Measurements from ENCODE around the gene SSH3. TPM values are rescaled to one million over a fixed set of nuclear protein-coding genes. Genes with fewer than 3 reads are reported as not detected.
A peak's percentile ranks its signal among the peaks of the same experiment; 100 is the strongest.

SSH3 gene
- total RNA-seq, 1 experiment from 2014 or later = 89.6 TPM

- Mint-ChIP-seq H3K4me1 (ENCODE audit: low read depth, unreplicated experiment) (peaks cover 35% of the 10 kb centered on the region), H3K4me3 (ENCODE audit: unreplicated experiment) (peak overlapping the region; percentile 8), H3K27ac (ENCODE audit: unreplicated experiment) (peak overlapping the region; percentile 28), H3K27me3 (ENCODE audit: insufficient read depth, unreplicated experiment) (no peaks in the 10 kb centered on the region), H3K9me3 (ENCODE audit: unreplicated experiment) (no peaks in the 10 kb centered on the region), H3K36me3 (ENCODE audit: insufficient read depth, unreplicated experiment) (peaks cover 9% of the 10 kb centered on the region)
- no TSS peak for BruUV-seq (replicated peaks)
- CTCF ChIA-PET = interaction anchor here (1.1 to 17.9 kb wide), 3 partner anchors 10 to 34 kb away, joined by 3 to 775 read pairs (median 55); partner anchors contain the start of gene CLCF1
- H3K4me3 ChIP-seq (ENCODE audit: low read depth, low read length) = no peak overlapping the region
- no peaks in the 10 kb centered on the region for H3K36me3 ChIP-seq (ENCODE audit: control insufficient read depth, insufficient read depth, low read length)
- intact Hi-C loops (cut with micrococcal nuclease; ENCODE audit: unreplicated experiment) = no loop called here
- peaks cover 41% of the 10 kb centered on the region for H3K4me1 ChIP-seq
- DNase-seq = peak; percentile 69 to 74
- H3K9me3 ChIP-seq = no peaks in the 10 kb centered on the region
- no peaks in the 10 kb centered on the region for H3K27me3 ChIP-seq (replicated peaks; ENCODE audit: control insufficient read depth, insufficient read depth, low read length)
- POLR2A ChIA-PET = no interaction called here
- no peak for TF ChIP-seq CTCF (IDR thresholded peaks at IDR 0.05; ENCODE audit: insufficient read depth in 1 of 2, low read depth in 1 of 2, low read length in 1 of 2, severe bottlenecking in 1 of 2, unreplicated experiment in 1 of 2)
Observed at GRCh38 chr11:67347964-67348749, 44.8 kb downstream of the SSH3 start.

- Histone ChIP-seq H3K4me3 (ENCODE audit: low read depth, low read length) (no peak overlapping the region), H3K36me3 (ENCODE audit: control insufficient read depth, insufficient read depth, low read length) (no peaks in the 10 kb centered on the region), H3K4me1 (peaks cover 43% of the 10 kb centered on the region), H3K9me3 (no peaks in the 10 kb centered on the region), H3K27me3 (replicated peaks; ENCODE audit: control insufficient read depth, insufficient read depth, low read length) (no peaks in the 10 kb centered on the region)
- Mint-ChIP-seq H3K4me3 (ENCODE audit: unreplicated experiment) (peak overlapping the region; percentile 8), H3K9me3 (ENCODE audit: unreplicated experiment) (no peaks in the 10 kb centered on the region), H3K4me1 (ENCODE audit: low read depth, unreplicated experiment) (peaks cover 35% of the 10 kb centered on the region), H3K36me3 (ENCODE audit: insufficient read depth, unreplicated experiment) (peaks cover 17% of the 10 kb centered on the region), H3K27me3 (ENCODE audit: insufficient read depth, unreplicated experiment) (no peaks in the 10 kb centered on the region), H3K27ac (ENCODE audit: unreplicated experiment) (peak overlapping the region; percentile 28)
- no peak for TF ChIP-seq CTCF (IDR thresholded peaks at IDR 0.05; ENCODE audit: insufficient read depth in 1 of 2, low read depth in 1 of 2, low read length in 1 of 2, severe bottlenecking in 1 of 2, unreplicated experiment in 1 of 2)
- DNase-seq = no peak
- ChIA-PET CTCF (interaction anchor here (0.6 to 17.9 kb wide), 3 partner anchors 9 to 44 kb away, joined by 3 to 775 read pairs (median 3); partner anchors contain the start of gene CLCF1), POLR2A (interaction anchor here (0.9 kb wide), 1 partner anchor 25 kb away, joined by 4 read pairs; no protein-coding TSS in a partner anchor)
- intact Hi-C loops (cut with micrococcal nuclease; ENCODE audit: unreplicated experiment) = no loop called here
- no TSS peak for BruUV-seq (replicated peaks)
Observed at GRCh38 chr11:67349036-67349435, 45.7 kb downstream of the SSH3 start.

- intact Hi-C loops (cut with micrococcal nuclease; ENCODE audit: unreplicated experiment) = no loop called here
- DNase-seq = no peak
- Histone ChIP-seq H3K36me3 (ENCODE audit: control insufficient read depth, insufficient read depth, low read length) (no peaks in the 10 kb centered on the region), H3K9me3 (no peaks in the 10 kb centered on the region), H3K4me1 (peaks cover 47% of the 10 kb centered on the region), H3K4me3 (ENCODE audit: low read depth, low read length) (no peak overlapping the region), H3K27me3 (replicated peaks; ENCODE audit: control insufficient read depth, insufficient read depth, low read length) (no peaks in the 10 kb centered on the region)
- no peak for TF ChIP-seq CTCF (IDR thresholded peaks at IDR 0.05; ENCODE audit: insufficient read depth in 1 of 2, low read depth in 1 of 2, low read length in 1 of 2, severe bottlenecking in 1 of 2, unreplicated experiment in 1 of 2)
- H3K27ac Mint-ChIP-seq (ENCODE audit: unreplicated experiment) = peak overlapping the region; percentile 5
- ChIA-PET POLR2A (interaction anchor here (0.9 kb wide), 1 partner anchor 25 kb away, joined by 4 read pairs; no protein-coding TSS in a partner anchor), CTCF (interaction anchor here (0.6 to 17.9 kb wide), 3 partner anchors 8 to 44 kb away, joined by 3 to 775 read pairs (median 3); partner anchors contain the start of gene CLCF1)
- no peaks in the 10 kb centered on the region for H3K27me3 Mint-ChIP-seq (ENCODE audit: insufficient read depth, unreplicated experiment)
- no TSS peak for BruUV-seq (replicated peaks)
- H3K4me3 Mint-ChIP-seq (ENCODE audit: unreplicated experiment) = no peak overlapping the region
- H3K36me3 Mint-ChIP-seq (ENCODE audit: insufficient read depth, unreplicated experiment) = peaks cover 17% of the 10 kb centered on the region
- H3K4me1 Mint-ChIP-seq (ENCODE audit: low read depth, unreplicated experiment) = peaks cover 36% of the 10 kb centered on the region
- no peaks in the 10 kb centered on the region for H3K9me3 Mint-ChIP-seq (ENCODE audit: unreplicated experiment)
Observed at GRCh38 chr11:67349457-67349856, 46.1 kb downstream of the SSH3 start.
